Measurements from ENCODE around the gene LCN1.

Gene LCN1

GRCh38 chr9:135550344-135550918 lies 29.2 kb downstream of the LCN1 start:
- Histone ChIP-seq H3K4me3 (ENCODE audit: insufficient read depth, low read depth, low read length) (no peak overlapping the region), H3K36me3 (ENCODE audit: control insufficient read depth, insufficient read depth, low read length) (no peaks in the 10 kb centered on the region), H3K4me1 (ENCODE audit: control insufficient read depth, insufficient read depth, low read length) (no peaks in the 10 kb centered on the region), H3K9me3 (ENCODE audit: control insufficient read depth, low read length) (no peaks in the 10 kb centered on the region), H3K27ac (ENCODE audit: insufficient read depth, low read depth, low read length, poor library complexity, severe bottlenecking) (no peak overlapping the region), H3K27me3 (ENCODE audit: control insufficient read depth, insufficient read depth, low read length, poor library complexity, severe bottlenecking) (no peaks in the 10 kb centered on the region)
- WGBS, 2 experiments, result 91% methylated on average over 17 of the region's 17 CpGs

DNA sequence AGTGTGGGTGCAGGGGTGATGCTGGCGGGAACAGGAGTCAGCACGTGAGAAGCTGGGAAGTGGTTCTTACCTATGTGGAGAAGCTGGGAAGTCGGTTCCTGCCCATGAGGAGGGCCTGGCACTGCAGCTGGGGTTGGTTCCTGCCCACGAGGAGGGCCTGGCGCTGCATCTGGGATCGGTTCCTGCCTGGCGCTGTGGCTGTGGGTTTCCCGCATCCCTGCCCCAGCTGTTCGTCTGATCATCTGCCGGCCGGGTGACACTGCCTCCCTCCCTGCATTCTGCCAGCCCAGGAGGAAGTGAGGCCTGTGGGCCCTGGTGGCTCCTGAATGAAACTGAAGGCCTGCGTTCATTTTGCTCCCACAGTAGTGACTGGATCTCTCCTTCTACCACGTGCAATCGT lies 29.8 kb downstream of the LCN1 start:
- no peak overlapping the region for H3K27ac ChIP-seq (ENCODE audit: insufficient read depth, low read depth, low read length, poor library complexity, severe bottlenecking)
- H3K27me3 ChIP-seq (ENCODE audit: control insufficient read depth, insufficient read depth, low read length, poor library complexity, severe bottlenecking), result no peaks in the 10 kb centered on the region
- H3K4me3 ChIP-seq (ENCODE audit: insufficient read depth, low read depth, low read length), result no peak overlapping the region
- no peaks in the 10 kb centered on the region for H3K9me3 ChIP-seq (ENCODE audit: control insufficient read depth, low read length)
- H3K36me3 ChIP-seq (ENCODE audit: control insufficient read depth, insufficient read depth, low read length), result no peaks in the 10 kb centered on the region
- WGBS, 2 experiments, result 92 to 94% methylated on average over 14 of the region's 14 CpGs
- H3K4me1 ChIP-seq (ENCODE audit: control insufficient read depth, insufficient read depth, low read length), result no peaks in the 10 kb centered on the region

DNA sequence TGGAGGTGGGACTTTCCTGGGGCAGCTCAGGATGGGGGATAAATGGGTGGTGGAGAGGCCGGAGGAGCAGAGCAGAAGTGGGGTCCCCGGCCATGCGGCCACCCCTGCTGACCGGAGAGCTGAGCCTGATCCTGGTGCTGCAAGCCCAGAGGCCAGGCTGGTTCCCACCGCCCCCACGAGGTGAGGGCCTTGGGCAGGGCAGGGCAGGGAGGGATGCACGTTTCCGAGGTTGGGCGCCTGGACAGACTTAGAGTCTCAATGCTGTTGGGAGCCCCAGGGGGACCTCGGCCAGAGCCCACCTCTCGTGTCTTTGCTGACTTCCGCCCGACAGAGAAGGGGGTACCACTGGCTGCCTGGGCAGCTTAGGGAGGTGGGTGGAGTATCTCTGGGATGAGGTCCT lies 30.2 kb downstream of the LCN1 start:
- H3K9me3 ChIP-seq (ENCODE audit: control insufficient read depth, low read length), result no peaks in the 10 kb centered on the region
- H3K27ac ChIP-seq (ENCODE audit: insufficient read depth, low read depth, low read length, poor library complexity, severe bottlenecking), result no peak overlapping the region

DNA sequence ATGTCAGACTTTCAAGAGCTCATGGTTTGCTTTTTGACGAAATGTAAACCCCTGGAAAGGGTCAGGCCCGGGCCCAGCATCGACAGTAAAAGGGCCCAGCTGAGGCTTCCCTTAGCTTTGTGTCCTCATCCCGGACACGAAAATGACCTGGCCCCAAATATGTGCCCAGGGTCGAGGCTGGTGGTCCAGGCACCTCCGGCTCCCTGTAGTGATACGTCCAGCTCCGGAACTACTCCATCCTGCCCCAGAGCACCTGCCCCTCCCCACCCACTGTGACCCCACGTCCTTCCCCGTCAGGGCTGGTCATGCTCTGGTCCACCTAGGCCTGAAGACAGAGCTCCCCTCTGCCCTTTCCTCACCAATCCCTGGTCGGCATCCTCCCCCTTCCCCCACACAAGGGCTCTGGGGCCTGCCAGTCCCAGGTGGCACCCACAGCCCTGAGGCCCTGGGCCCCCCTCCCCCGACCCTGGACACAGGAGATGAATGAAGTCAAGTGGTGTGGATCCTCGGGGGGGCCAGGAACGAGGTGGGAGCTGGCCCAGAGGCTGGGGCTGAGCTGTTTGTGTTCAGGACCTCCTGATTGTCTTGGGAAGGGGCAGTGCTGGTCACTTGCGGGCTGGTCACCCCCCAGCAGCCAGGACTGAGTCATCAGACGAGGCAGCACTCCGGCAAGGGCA lies 30.9 kb downstream of the LCN1 start:
- no peaks in the 10 kb centered on the region for H3K4me1 ChIP-seq (ENCODE audit: control insufficient read depth, insufficient read depth, low read length)
- H3K27me3 ChIP-seq (ENCODE audit: control insufficient read depth, insufficient read depth, low read length, poor library complexity, severe bottlenecking), result no peaks in the 10 kb centered on the region
- no peaks in the 10 kb centered on the region for H3K9me3 ChIP-seq (ENCODE audit: control insufficient read depth, low read length)
- no peak overlapping the region for H3K27ac ChIP-seq (ENCODE audit: insufficient read depth, low read depth, low read length, poor library complexity, severe bottlenecking)
- no peak overlapping the region for H3K4me3 ChIP-seq (ENCODE audit: insufficient read depth, low read depth, low read length)
- WGBS, 2 experiments, result 92 to 93% methylated on average over 18 of the region's 18 CpGs
- no peaks in the 10 kb centered on the region for H3K36me3 ChIP-seq (ENCODE audit: control insufficient read depth, insufficient read depth, low read length)

More for the DNA sequence above, 30.2 kb downstream of the LCN1 start:
- 94 to 95% methylated on average over 13 of the region's 13 CpGs for WGBS, 2 experiments
- Histone ChIP-seq H3K27me3 (ENCODE audit: control insufficient read depth, insufficient read depth, low read length, poor library complexity, severe bottlenecking) (no peaks in the 10 kb centered on the region), H3K36me3 (ENCODE audit: control insufficient read depth, insufficient read depth, low read length) (no peaks in the 10 kb centered on the region), H3K4me3 (ENCODE audit: insufficient read depth, low read depth, low read length) (no peak overlapping the region), H3K4me1 (ENCODE audit: control insufficient read depth, insufficient read depth, low read length) (no peaks in the 10 kb centered on the region)

GRCh38 chr9:135552698-135553171 lies 31.5 kb downstream of the LCN1 start:
- WGBS, 2 experiments, result 91 to 92% methylated on average over 13 to 16 of the region's 19 CpGs
- Histone ChIP-seq H3K36me3 (ENCODE audit: control insufficient read depth, insufficient read depth, low read length) (no peaks in the 10 kb centered on the region), H3K27ac (ENCODE audit: insufficient read depth, low read depth, low read length, poor library complexity, severe bottlenecking) (no peak overlapping the region), H3K9me3 (ENCODE audit: control insufficient read depth, low read length) (no peaks in the 10 kb centered on the region), H3K4me3 (ENCODE audit: insufficient read depth, low read depth, low read length) (no peak overlapping the region), H3K4me1 (ENCODE audit: control insufficient read depth, insufficient read depth, low read length) (no peaks in the 10 kb centered on the region), H3K27me3 (ENCODE audit: control insufficient read depth, insufficient read depth, low read length, poor library complexity, severe bottlenecking) (no peaks in the 10 kb centered on the region)

- 93 to 94% methylated on average over 4 of the region's 4 CpGs for WGBS, 2 experiments
- no peak overlapping the region for H3K4me3 ChIP-seq (ENCODE audit: insufficient read depth, low read depth, low read length)
- H3K27ac ChIP-seq (ENCODE audit: insufficient read depth, low read depth, low read length, poor library complexity, severe bottlenecking), result no peak overlapping the region
- H3K4me1 ChIP-seq (ENCODE audit: control insufficient read depth, insufficient read depth, low read length), result no peaks in the 10 kb centered on the region
- no peaks in the 10 kb centered on the region for H3K9me3 ChIP-seq (ENCODE audit: control insufficient read depth, low read length)
- H3K27me3 ChIP-seq (ENCODE audit: control insufficient read depth, insufficient read depth, low read length, poor library complexity, severe bottlenecking), result no peaks in the 10 kb centered on the region
- no peaks in the 10 kb centered on the region for H3K36me3 ChIP-seq (ENCODE audit: control insufficient read depth, insufficient read depth, low read length)
These were observed 33.5 kb downstream of the LCN1 start for GRCh38 chr9:135554718-135555117.

DNA sequence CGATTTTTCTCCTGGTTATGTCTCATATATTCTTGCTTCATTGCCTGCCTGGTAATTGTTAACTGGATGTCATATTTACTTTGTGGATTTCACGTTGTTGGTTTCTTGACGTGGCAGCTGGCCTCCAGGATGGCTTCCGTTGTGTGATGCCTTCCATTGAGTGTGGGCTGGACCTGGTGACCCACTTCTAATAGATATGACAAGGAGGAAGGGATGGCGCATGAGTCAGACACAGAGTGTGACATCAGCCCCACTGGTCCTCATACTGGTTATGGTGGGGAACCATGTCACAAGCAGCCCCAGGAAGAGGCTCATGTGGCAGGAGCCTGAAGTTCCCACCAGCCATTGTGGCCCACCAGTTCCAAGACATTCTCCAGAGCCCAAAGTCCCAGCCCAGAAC lies 34.0 kb downstream of the LCN1 start:
- H3K4me3 ChIP-seq (ENCODE audit: insufficient read depth, low read depth, low read length), result no peak overlapping the region
- 95% methylated on average over 5 of the region's 5 CpGs for WGBS, 2 experiments
- no peaks in the 10 kb centered on the region for H3K36me3 ChIP-seq (ENCODE audit: control insufficient read depth, insufficient read depth, low read length)
- H3K4me1 ChIP-seq (ENCODE audit: control insufficient read depth, insufficient read depth, low read length), result no peaks in the 10 kb centered on the region
- H3K27ac ChIP-seq (ENCODE audit: insufficient read depth, low read depth, low read length, poor library complexity, severe bottlenecking), result no peak overlapping the region
- no peaks in the 10 kb centered on the region for H3K9me3 ChIP-seq (ENCODE audit: control insufficient read depth, low read length)
- no peaks in the 10 kb centered on the region for H3K27me3 ChIP-seq (ENCODE audit: control insufficient read depth, insufficient read depth, low read length, poor library complexity, severe bottlenecking)

- 84 to 85% methylated on average over 16 of the region's 16 CpGs for WGBS, 2 experiments
- H3K27ac ChIP-seq (ENCODE audit: insufficient read depth, low read depth, low read length, poor library complexity, severe bottlenecking), result no peak overlapping the region
- no peaks in the 10 kb centered on the region for H3K36me3 ChIP-seq (ENCODE audit: control insufficient read depth, insufficient read depth, low read length)
- H3K4me1 ChIP-seq (ENCODE audit: control insufficient read depth, insufficient read depth, low read length), result no peaks in the 10 kb centered on the region
- H3K27me3 ChIP-seq (ENCODE audit: control insufficient read depth, insufficient read depth, low read length, poor library complexity, severe bottlenecking), result no peaks in the 10 kb centered on the region
- no peak overlapping the region for H3K4me3 ChIP-seq (ENCODE audit: insufficient read depth, low read depth, low read length)
- no peaks in the 10 kb centered on the region for H3K9me3 ChIP-seq (ENCODE audit: control insufficient read depth, low read length)
These were observed 34.7 kb downstream of the LCN1 start for GRCh38 chr9:135555910-135556309.

GRCh38 chr9:135559606-135560005 lies 38.4 kb downstream of the LCN1 start:
- Histone ChIP-seq H3K4me1 (ENCODE audit: control insufficient read depth, insufficient read depth, low read length) (no peaks in the 10 kb centered on the region), H3K27ac (ENCODE audit: insufficient read depth, low read depth, low read length, poor library complexity, severe bottlenecking) (no peak overlapping the region), H3K36me3 (ENCODE audit: control insufficient read depth, insufficient read depth, low read length) (no peaks in the 10 kb centered on the region), H3K9me3 (ENCODE audit: control insufficient read depth, low read length) (no peaks in the 10 kb centered on the region), H3K4me3 (ENCODE audit: insufficient read depth, low read depth, low read length) (no peak overlapping the region), H3K27me3 (ENCODE audit: control insufficient read depth, insufficient read depth, low read length, poor library complexity, severe bottlenecking) (no peaks in the 10 kb centered on the region)
- WGBS, 2 experiments, result 89 to 90% methylated on average over 11 of the region's 11 CpGs

DNA sequence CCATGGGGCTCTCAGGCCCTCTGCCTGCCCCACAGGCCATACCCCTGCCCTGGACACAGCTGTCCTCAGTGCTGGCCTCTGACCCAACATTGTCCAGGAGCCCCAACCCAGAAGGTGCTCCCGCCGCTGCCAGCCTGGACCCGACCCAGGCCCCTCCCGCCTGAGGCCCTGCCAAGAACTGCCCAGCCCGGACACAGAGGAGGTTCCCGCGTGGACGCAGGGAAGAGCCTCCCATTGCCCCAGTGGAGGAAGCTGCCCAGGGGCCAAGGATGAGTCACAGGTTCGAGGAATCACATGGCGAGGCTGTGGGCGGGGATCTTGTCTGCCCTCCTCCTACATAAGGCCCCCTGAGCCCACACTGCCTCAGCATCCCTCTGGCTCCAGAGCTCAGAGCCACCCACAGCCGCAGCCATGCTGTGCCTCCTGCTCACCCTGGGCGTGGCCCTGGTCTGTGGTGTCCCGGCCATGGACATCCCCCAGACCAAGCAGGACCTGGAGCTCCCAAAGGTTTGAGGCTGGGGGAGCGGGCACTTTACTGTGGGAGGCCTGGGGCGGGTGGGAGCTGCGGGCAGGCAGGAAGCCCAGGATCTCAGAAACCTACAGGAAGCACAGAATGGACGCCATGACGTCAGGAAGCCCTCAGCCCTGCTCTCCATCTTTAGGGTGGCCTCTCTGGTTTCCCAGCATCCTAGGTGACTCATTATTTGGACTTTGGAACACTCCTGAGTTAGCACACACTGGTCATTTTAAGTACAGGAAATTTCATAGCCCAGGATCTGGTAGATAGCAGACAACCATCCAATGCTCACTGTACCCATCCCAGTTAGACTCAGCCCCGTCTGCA lies 40.4 kb downstream of the LCN1 start, which contains the start of gene PAEP:
PAEP (plus strand) TSS at position 366 of the 844 bp plus-strand sequence.
- Histone ChIP-seq H3K4me1 (ENCODE audit: control insufficient read depth, insufficient read depth, low read length) (no peaks in the 10 kb centered on the region), H3K4me3 (ENCODE audit: insufficient read depth, low read depth, low read length) (no peak within 1 kb of the TSS), H3K36me3 (ENCODE audit: control insufficient read depth, insufficient read depth, low read length) (no peaks in the 10 kb centered on the region), H3K9me3 (ENCODE audit: control insufficient read depth, low read length) (no peaks in the 10 kb centered on the region), H3K27me3 (ENCODE audit: control insufficient read depth, insufficient read depth, low read length, poor library complexity, severe bottlenecking) (no peaks in the 10 kb centered on the region), H3K27ac (ENCODE audit: insufficient read depth, low read depth, low read length, poor library complexity, severe bottlenecking) (no peak within 1 kb of the TSS)
- 92% methylated on average over 20 of the region's 20 CpGs for WGBS, 2 experiments

Measured in ectodermal cell (in vitro differentiated cells).